Measurements from ENCODE around the gene CACNA1B. TPM values are rescaled to one million over a fixed set of nuclear protein-coding genes. Genes with fewer than 3 reads are reported as not detected.

CACNA1B gene
- total RNA-seq, 1 experiment from 2014 or later: 7.8 TPM

DNA sequence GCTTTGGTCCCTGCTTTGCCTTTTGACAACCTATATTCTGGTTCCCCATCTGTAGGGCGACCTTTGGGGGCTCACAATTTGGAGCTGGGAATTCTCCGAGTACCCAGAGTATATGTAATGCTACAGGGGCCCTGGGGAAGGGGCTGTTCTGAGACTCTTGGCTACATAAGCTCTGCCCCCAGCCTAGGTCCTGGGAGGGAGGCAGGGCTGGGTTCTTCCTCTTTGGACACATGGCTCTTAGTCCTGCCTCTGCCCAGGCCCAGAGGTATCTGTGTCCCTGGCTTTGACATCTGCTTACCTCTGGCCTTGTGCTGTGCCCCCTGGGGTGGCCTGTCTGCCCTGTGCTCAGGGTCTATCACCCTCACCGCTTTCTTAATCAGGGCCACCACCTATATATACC lies 181.6 kb downstream of the CACNA1B start:
- Histone ChIP-seq H3K9ac (ENCODE audit: extremely low read depth, insufficient read length, low read length) (no peak overlapping the region), H3T11ph (ENCODE audit: low read length) (no peak overlapping the region), H2BK120ac (ENCODE audit: low read depth, low read length, poor library complexity, severe bottlenecking) (no peak overlapping the region), H3K79me1 (ENCODE audit: insufficient read depth, low read depth, low read length, poor library complexity, severe bottlenecking) (no peaks in the 10 kb centered on the region), H3K79me2 (ENCODE audit: insufficient read depth, low read length) (no peaks in the 10 kb centered on the region), H2AFZ (ENCODE audit: low read length) (no peak overlapping the region), H3K9me3 (ENCODE audit: control insufficient read depth, low read depth, low read length) (no peaks in the 10 kb centered on the region), H3K4me2 (ENCODE audit: insufficient read depth, insufficient read length, low read length) (no peak overlapping the region), H4K91ac (ENCODE audit: insufficient read length, low read depth, low read length) (no peak overlapping the region), H4K20me1 (ENCODE audit: control insufficient read depth, insufficient read depth, insufficient read length) (no peaks in the 10 kb centered on the region), H3K27ac (ENCODE audit: insufficient read length, low read depth, low read length) (no peak overlapping the region), H3K23ac (ENCODE audit: insufficient read length, low read depth, low read length) (no peak overlapping the region), H3K4me1 (ENCODE audit: insufficient read depth, low read length) (no peaks in the 10 kb centered on the region), H3K4ac (ENCODE audit: low read depth, low read length) (no peak overlapping the region), H3K14ac (ENCODE audit: insufficient read depth, low read length) (no peak overlapping the region), H4K8ac (replicated peaks; ENCODE audit: insufficient read length, low read depth, low read length) (no peak overlapping the region), H2BK15ac (ENCODE audit: low read depth, low read length) (no peak overlapping the region), H3K27me3 (ENCODE audit: insufficient read depth, low read length) (no peaks in the 10 kb centered on the region), H3K23me2 (ENCODE audit: insufficient read length, low read depth, low read length, poor library complexity, severe bottlenecking) (no peaks in the 10 kb centered on the region), H2BK20ac (ENCODE audit: low read depth, low read length, poor library complexity, severe bottlenecking) (no peak overlapping the region), H2BK5ac (ENCODE audit: insufficient read length, low read length) (no peak overlapping the region), H3K56ac (ENCODE audit: insufficient read length, low read depth, low read length) (no peak overlapping the region), H2BK12ac (ENCODE audit: insufficient read length, low read depth, low read length) (no peak overlapping the region), H3K18ac (ENCODE audit: insufficient read length, low read depth, low read length) (no peak overlapping the region), H4K5ac (ENCODE audit: insufficient read length, low read depth, low read length) (no peak overlapping the region), H2AK5ac (ENCODE audit: insufficient read length, low read length) (no peak overlapping the region)
- H3K36me3 Mint-ChIP-seq (ENCODE audit: insufficient read depth in 1 of 3, low read depth in 3 of 3): peaks cover 54 to 77% (median 55%) of the 10 kb centered on the region in 3 experiments
- WGBS (ENCODE audit: extremely low coverage, insufficient read length, low lambda C conversion rate): no CpG with 5 or more reads among the region's 3 CpGs
- TF ChIP-seq, protein P1, sequence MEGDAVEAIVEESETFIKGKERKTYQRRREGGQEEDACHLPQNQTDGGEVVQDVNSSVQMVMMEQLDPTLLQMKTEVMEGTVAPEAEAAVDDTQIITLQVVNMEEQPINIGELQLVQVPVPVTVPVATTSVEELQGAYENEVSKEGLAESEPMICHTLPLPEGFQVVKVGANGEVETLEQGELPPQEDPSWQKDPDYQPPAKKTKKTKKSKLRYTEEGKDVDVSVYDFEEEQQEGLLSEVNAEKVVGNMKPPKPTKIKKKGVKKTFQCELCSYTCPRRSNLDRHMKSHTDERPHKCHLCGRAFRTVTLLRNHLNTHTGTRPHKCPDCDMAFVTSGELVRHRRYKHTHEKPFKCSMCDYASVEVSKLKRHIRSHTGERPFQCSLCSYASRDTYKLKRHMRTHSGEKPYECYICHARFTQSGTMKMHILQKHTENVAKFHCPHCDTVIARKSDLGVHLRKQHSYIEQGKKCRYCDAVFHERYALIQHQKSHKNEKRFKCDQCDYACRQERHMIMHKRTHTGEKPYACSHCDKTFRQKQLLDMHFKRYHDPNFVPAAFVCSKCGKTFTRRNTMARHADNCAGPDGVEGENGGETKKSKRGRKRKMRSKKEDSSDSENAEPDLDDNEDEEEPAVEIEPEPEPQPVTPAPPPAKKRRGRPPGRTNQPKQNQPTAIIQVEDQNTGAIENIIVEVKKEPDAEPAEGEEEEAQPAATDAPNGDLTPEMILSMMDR (conservative IDR thresholded peaks at IDR 0.05): no peak
- no peaks in the 10 kb centered on the region for H3K9me3 Mint-ChIP-seq
- no peak for DNase-seq
- H3K27me3 Mint-ChIP-seq (ENCODE audit: low read depth): no peaks in the 10 kb centered on the region
- no peak overlapping the region for H3K4me3 Mint-ChIP-seq
- no peak overlapping the region for H3K27ac Mint-ChIP-seq
- H3K4me1 Mint-ChIP-seq: peaks cover 6 to 12% of the 10 kb centered on the region in 2 experiments
